Neuronal stem cell (in vitro differentiated cells): ENCODE results near the gene UMODL1.

Source experiments
- DNase-seq: peaks from one replicate; pipeline ENCODE4 v3.0.0-alpha.2; 2013; ENCODE audit warnings: low spot score
- H2AFZ ChIP-seq: one replicate; pipeline ENCODE4 v1.6.1; 2013; ENCODE audit warnings: mild to moderate bottlenecking, low read length, inconsistent platforms
- H2AK5ac ChIP-seq: 2 replicates; pipeline ENCODE4 v1.6.1; 2013; ENCODE audit warnings: low read depth, mild to moderate bottlenecking, inconsistent platforms, low read length, moderate library complexity, mixed read lengths
- H2BK120ac ChIP-seq: 2 replicates; pipeline ENCODE4 v1.6.1; 2013; ENCODE audit warnings: low read depth, mild to moderate bottlenecking, inconsistent platforms, low read length, moderate library complexity, mixed read lengths
- H2BK12ac ChIP-seq: one replicate; pipeline ENCODE4 v1.6.1; 2013; ENCODE audit warnings: low read length, inconsistent platforms
- H2BK15ac ChIP-seq: 2 replicates; pipeline ENCODE4 v1.6.1; 2013; ENCODE audit warnings: mild to moderate bottlenecking, low read length, inconsistent platforms, mixed read lengths
- H2BK5ac ChIP-seq: one replicate; pipeline ENCODE4 v1.6.1; 2013; ENCODE audit warnings: inconsistent platforms, mild to moderate bottlenecking, low read length, moderate library complexity
- H3K14ac ChIP-seq: one replicate; pipeline ENCODE4 v1.6.1; 2013; ENCODE audit warnings: low read length, inconsistent platforms
- H3K18ac ChIP-seq: 2 replicates; pipeline ENCODE4 v1.6.1; 2013; ENCODE audit warnings: low read length, inconsistent platforms
- H3K23ac ChIP-seq: 2 replicates; pipeline ENCODE4 v1.6.1; 2013; ENCODE audit warnings: low read depth, mild to moderate bottlenecking, mixed read lengths, low read length, inconsistent platforms; ENCODE audit not compliant: poor library complexity
- H3K27ac ChIP-seq: replicated peaks from 3 replicates; pipeline ENCODE4 v1.5.1; 2013; ENCODE audit warnings: low read length, inconsistent platforms
- H3K27me3 ChIP-seq, 3 experiments: 2 replicates each; pipeline ENCODE4 v1.6.1; 2013; ENCODE audit warnings: low read length in 3 of 3, mild to moderate bottlenecking in 2 of 3, inconsistent platforms in 1 of 3, low read depth in 1 of 3, mixed read lengths in 1 of 3, moderate library complexity in 1 of 3; ENCODE audit not compliant: control insufficient read depth in 3 of 3, insufficient read depth in 3 of 3
- H3K36me3 ChIP-seq, 2 donors: replicated peaks in 1 of 2; 2 replicates each; pipeline ENCODE4 v1.6.1; 2013; ENCODE audit warnings: low read length in 2 of 2; ENCODE audit not compliant: control insufficient read depth in 2 of 2, insufficient read depth in 2 of 2
- H3K4ac ChIP-seq: 2 replicates; pipeline ENCODE4 v1.6.1; 2013; ENCODE audit warnings: inconsistent platforms, mild to moderate bottlenecking, low read length, moderate library complexity
- H3K4me1 ChIP-seq, 2 donors: 1 replicate in 1 of 2; 2 replicates in 1 of 2; pipeline ENCODE4 v1.6.1; 2013; ENCODE audit warnings: low read length in 2 of 2, low read depth in 1 of 2; ENCODE audit not compliant: control insufficient read depth in 2 of 2, insufficient read depth in 1 of 2
- H3K4me2 ChIP-seq: one replicate; pipeline ENCODE4 v1.6.1; 2013; ENCODE audit warnings: mild to moderate bottlenecking, low read length, inconsistent platforms; ENCODE audit not compliant: insufficient read depth, poor library complexity, severe bottlenecking
- H3K4me3 ChIP-seq, 2 donors: 2 replicates each; pipeline ENCODE4 v1.5.1; 2013; ENCODE audit warnings: low read length in 2 of 2, mild to moderate bottlenecking in 2 of 2, inconsistent platforms in 1 of 2, moderate library complexity in 1 of 2
- H3K79me1 ChIP-seq: one replicate; pipeline ENCODE4 v1.6.1; 2013; ENCODE audit warnings: low read depth, mild to moderate bottlenecking, inconsistent platforms, low read length, moderate library complexity
- H3K9ac ChIP-seq: one replicate; pipeline ENCODE4 v1.6.1; 2013; ENCODE audit warnings: mild to moderate bottlenecking, low read depth, low read length, inconsistent platforms; ENCODE audit not compliant: poor library complexity
- H3K9me3 ChIP-seq, 2 donors: replicated peaks in 1 of 2; 2 replicates each; pipeline versions ENCODE3 to v1.6.1; 2013; ENCODE audit warnings: low read length in 2 of 2, mild to moderate bottlenecking in 2 of 2, inconsistent platforms in 1 of 2, low read depth in 1 of 2, mixed read lengths in 1 of 2, moderate library complexity in 1 of 2; ENCODE audit not compliant: control insufficient read depth in 2 of 2, insufficient read depth in 1 of 2
- H4K8ac ChIP-seq: one replicate; pipeline ENCODE4 v1.6.1; 2013; ENCODE audit warnings: low read depth, mild to moderate bottlenecking, inconsistent platforms, low read length, moderate library complexity
- H4K91ac ChIP-seq: one replicate; pipeline ENCODE4 v1.6.1; 2013; ENCODE audit warnings: low read length, low read depth, mild to moderate bottlenecking, inconsistent platforms; ENCODE audit not compliant: poor library complexity
- whole genome bisulfite sequencing, 2 donors: extraction: QIAGEN DNeasy Blood & Tissue Kit; methylation state at CpG; one replicate each; pipeline ENCODE4 v1.1.7; 2013; ENCODE audit warnings: missing lambda C conversion rate in 2 of 2, mixed read lengths in 1 of 2; ENCODE audit not compliant: insufficient read length in 2 of 2, insufficient replicate concordance in 1 of 2; ENCODE audit errors: extremely low coverage in 2 of 2; 5-methylcytosine and 5-hydroxymethylcytosine counted together

Gene UMODL1

DNA sequence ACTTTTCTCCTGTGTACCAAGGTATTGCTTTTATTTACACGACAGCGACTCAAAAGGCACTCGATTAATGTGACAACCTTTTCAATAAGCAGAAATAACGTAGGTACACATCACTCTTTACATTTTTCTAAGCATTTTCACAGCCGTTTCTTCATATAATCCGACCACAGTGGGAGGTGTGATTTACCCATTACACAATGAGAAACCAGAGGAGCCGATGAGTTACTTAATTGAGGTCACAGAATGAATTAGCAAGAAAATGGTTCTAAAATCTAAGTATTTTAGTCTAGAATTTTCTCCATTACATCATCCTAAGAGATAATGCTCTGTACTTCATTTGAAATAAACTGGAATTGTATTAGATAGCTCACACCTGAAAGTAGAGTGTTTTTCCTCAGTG is 71.5 kb downstream of the UMODL1 start:
- Histone ChIP-seq H3K23ac (no peak overlapping the region), H3K4me2 (no peak overlapping the region), H3K27ac (no peak overlapping the region), H3K4ac (no peak overlapping the region), H3K9ac (no peak overlapping the region), H2AK5ac (no peak overlapping the region), H2BK15ac (no peak overlapping the region), H3K36me3 (no peaks in the 10 kb centered on the region), H2BK12ac (no peak overlapping the region), H2AFZ (no peak overlapping the region), H2BK5ac (no peak overlapping the region), H4K91ac (no peak overlapping the region), H3K4me3 (no peak overlapping the region), H3K79me1 (no peaks in the 10 kb centered on the region), H3K9me3 (peaks cover 0 to 2% of the 10 kb centered on the region in 2 donors), H4K8ac (no peak overlapping the region), H3K4me1 (peaks cover 3 to 5% of the 10 kb centered on the region in 2 donors), H3K27me3 (peaks cover 0 to 4% (median 0%) of the 10 kb centered on the region in 3 experiments), H3K14ac (no peak overlapping the region), H2BK120ac (no peak overlapping the region), H3K18ac (no peak overlapping the region)
- no CpG with 5 or more reads among the region's 7 CpGs for WGBS, 2 donors
- DNase-seq = no peak

DNA sequence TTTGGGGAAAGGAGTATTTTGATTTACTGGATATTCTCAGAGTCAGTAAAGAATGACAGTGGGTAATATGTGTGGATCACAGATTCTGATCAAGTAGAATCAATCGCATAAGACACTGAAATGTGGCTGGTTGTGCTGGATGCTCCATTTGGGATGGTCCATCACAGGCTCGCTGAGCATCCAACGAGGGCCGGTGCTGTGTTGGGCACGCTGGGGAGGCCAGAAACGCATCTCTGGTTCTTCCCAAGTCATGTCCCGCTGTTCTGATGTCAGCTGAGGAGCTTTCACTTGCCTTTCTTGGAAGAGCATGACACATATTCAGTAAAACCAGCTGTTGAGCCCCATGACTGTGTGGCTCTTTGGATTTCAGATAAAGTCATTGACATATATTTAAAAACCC is 72.0 kb downstream of the UMODL1 start:
- Histone ChIP-seq H2BK15ac (no peak overlapping the region), H3K36me3 (no peaks in the 10 kb centered on the region), H3K14ac (no peak overlapping the region), H3K9me3 (peaks cover 0 to 2% of the 10 kb centered on the region in 2 donors), H4K91ac (no peak overlapping the region), H3K79me1 (no peaks in the 10 kb centered on the region), H3K27me3 (peaks cover 0 to 4% (median 0%) of the 10 kb centered on the region in 3 experiments), H3K4me3 (peak overlapping the region in 1 of 2 donors; percentile 57), H3K27ac (no peak overlapping the region), H3K4me1 (peaks cover 3 to 5% of the 10 kb centered on the region in 2 donors), H3K18ac (no peak overlapping the region), H2BK12ac (no peak overlapping the region), H2BK5ac (no peak overlapping the region), H3K4me2 (no peak overlapping the region), H2AK5ac (no peak overlapping the region), H4K8ac (no peak overlapping the region), H2BK120ac (no peak overlapping the region), H3K23ac (no peak overlapping the region), H3K9ac (no peak overlapping the region), H2AFZ (no peak overlapping the region), H3K4ac (no peak overlapping the region)
- DNase-seq = no peak
- WGBS, 2 donors = no CpG with 5 or more reads among the region's 7 CpGs

DNA sequence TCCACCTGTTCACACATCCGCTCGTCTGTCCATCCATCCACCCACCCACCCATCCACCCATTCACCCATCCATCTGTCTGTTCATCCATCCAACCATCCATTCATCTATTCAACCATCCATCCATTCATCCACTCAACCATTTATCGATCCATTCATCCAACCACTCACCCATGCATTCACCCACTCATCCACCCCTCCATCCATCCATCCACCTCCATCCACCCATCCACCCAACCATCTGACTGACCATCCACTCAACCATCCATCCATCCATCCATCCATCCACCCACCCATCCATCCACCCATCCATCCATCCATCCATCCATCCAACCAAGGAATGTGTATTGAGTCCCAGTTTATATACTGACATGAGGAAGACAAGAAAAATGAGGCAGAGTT is 73.1 kb downstream of the UMODL1 start:
- no peak overlapping the region for H3K4me3 ChIP-seq
- 100% methylated on average over 1 of the region's 3 CpGs for WGBS, 2 donors
- H3K9ac ChIP-seq = no peak overlapping the region
- H3K4me2 ChIP-seq = no peak overlapping the region
- no peaks in the 10 kb centered on the region for H3K36me3 ChIP-seq
- H3K14ac ChIP-seq = no peak overlapping the region
- peaks cover 3 to 5% of the 10 kb centered on the region in 2 donors for H3K4me1 ChIP-seq
- H3K4ac ChIP-seq = no peak overlapping the region
- H3K79me1 ChIP-seq = no peaks in the 10 kb centered on the region
- H3K9me3 ChIP-seq = peaks cover 0 to 2% of the 10 kb centered on the region in 2 donors
- no peak overlapping the region for H2BK5ac ChIP-seq
- no peak overlapping the region for H3K27ac ChIP-seq
- H4K91ac ChIP-seq = no peak overlapping the region
- H2AK5ac ChIP-seq = no peak overlapping the region
- no peak for DNase-seq
- H3K18ac ChIP-seq = no peak overlapping the region
- peaks cover 0 to 4% (median 0%) of the 10 kb centered on the region in 3 experiments for H3K27me3 ChIP-seq
- no peak overlapping the region for H2BK12ac ChIP-seq
- no peak overlapping the region for H3K23ac ChIP-seq
- no peak overlapping the region for H4K8ac ChIP-seq
- no peak overlapping the region for H2AFZ ChIP-seq
- no peak overlapping the region for H2BK15ac ChIP-seq
- no peak overlapping the region for H2BK120ac ChIP-seq

DNA sequence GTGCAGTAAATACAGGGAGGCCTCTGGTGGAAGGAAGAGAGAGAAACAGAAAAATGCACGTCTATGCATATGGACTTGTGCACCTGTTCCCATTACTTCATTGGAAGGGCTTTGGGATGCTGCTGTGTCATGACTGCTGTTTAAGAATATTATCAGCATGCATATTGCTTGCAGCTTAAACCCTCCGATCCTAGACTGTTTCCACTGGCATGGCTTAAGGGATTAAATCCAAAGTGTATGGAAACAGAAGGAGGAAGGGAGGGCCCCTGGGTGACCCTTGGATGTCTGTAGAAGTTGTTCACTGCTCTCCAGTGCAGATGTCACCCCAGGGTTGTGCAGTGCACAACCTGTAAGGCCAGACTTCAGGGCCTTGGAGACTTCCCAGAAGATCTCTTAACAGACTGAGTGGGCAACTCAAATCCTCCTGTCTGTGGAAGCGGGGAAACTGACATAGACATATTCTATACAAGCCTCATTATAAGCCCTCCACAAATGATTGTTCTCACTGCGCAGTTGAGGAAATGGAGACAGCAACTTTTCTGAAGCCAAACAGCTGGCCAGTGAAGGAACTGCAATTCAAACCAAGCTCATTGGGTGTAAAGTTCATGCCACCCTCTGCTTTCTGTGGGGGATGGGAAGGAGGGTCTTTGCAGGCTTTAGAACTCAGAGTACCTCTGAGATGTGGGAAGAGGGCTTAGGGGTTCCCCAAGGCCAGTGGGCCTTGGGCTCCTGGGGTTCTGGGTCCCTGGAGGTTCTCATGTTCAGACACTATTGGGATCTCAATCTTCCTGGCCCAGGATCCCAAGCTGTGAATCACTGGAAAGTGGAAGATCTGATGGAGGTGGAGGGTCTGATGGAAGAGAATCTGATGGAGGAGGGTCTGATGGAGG is 73.8 kb downstream of the UMODL1 start:
- peaks cover 0 to 4% (median 0%) of the 10 kb centered on the region in 3 experiments for H3K27me3 ChIP-seq

More for the DNA sequence above, 73.8 kb downstream of the UMODL1 start:
- Histone ChIP-seq H3K9me3 (peaks cover 0 to 2% of the 10 kb centered on the region in 2 donors), H3K18ac (no peak overlapping the region), H3K9ac (no peak overlapping the region), H3K4me2 (no peak overlapping the region), H3K27ac (no peak overlapping the region), H3K14ac (no peak overlapping the region), H2BK5ac (no peak overlapping the region), H3K23ac (no peak overlapping the region), H3K4me3 (no peak overlapping the region), H2AFZ (no peak overlapping the region), H4K91ac (no peak overlapping the region), H3K4me1 (peaks cover 3 to 5% of the 10 kb centered on the region in 2 donors), H4K8ac (no peak overlapping the region), H3K4ac (no peak overlapping the region), H2AK5ac (no peak overlapping the region), H3K79me1 (no peaks in the 10 kb centered on the region), H2BK12ac (no peak overlapping the region), H2BK15ac (no peak overlapping the region), H3K36me3 (no peaks in the 10 kb centered on the region), H2BK120ac (no peak overlapping the region)
- no peak for DNase-seq
- WGBS, 2 donors = no CpG with 5 or more reads among the region's 4 CpGs
